Measurements from ENCODE around the gene DGKG. TPM values are rescaled to one million over a fixed set of nuclear protein-coding genes. Genes with fewer than 3 reads are reported as not detected.
A peak's percentile ranks its signal among the peaks of the same experiment; 100 is the strongest.

DGKG gene
- total RNA-seq, 1 donor from 2014 or later: 4.7 TPM

- Histone ChIP-seq H3K27ac (no peak overlapping the region), H3K36me3 (no peaks in the 10 kb centered on the region), H3K27me3 (no peaks in the 10 kb centered on the region), H3K9me3 (no peaks in the 10 kb centered on the region), H3K4me1 (no peaks in the 10 kb centered on the region), H3K4me3 (no peak overlapping the region)
- DNase-seq (no peak), ATAC-seq (no peak)
- TF ChIP-seq CTCF (IDR thresholded peaks at IDR 0.05): no peak
- intact Hi-C loops (cut with DNase I): no loop called here
Observed at GRCh38 chr3:186400026-186400425, 38.0 kb upstream of the DGKG start.

DNA sequence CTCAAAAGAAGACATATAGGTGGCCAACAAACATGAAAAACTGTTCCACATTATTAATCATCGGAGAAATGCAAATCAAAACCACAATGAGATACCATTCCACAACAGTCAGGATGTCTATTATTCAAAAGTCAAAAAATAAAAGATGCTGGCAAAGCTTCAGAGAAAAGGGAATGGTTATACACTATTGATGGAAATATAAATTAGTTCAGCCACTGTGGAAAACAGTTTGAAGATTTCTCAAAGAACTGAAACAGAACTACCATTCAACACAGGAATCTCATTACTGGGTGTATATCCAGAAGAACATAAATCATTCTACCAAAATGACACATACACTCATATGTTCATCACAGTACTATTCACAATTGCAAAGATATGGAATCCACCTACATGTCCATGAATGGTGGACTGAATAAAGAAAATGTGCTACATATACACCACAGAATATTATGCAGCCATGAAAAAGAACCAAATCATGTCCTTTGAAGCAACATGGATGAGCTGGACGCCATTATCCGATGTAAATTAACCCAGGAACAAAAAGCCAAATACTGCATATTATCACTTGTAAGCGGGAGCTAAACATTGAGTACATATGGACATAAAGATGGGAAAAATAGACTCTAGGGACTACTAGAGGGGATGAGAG lies 32.7 kb upstream of the DGKG start:
- ATAC-seq (no peak), DNase-seq (no peak)
- Histone ChIP-seq H3K9me3 (no peaks in the 10 kb centered on the region), H3K27ac (no peak overlapping the region), H3K36me3 (no peaks in the 10 kb centered on the region), H3K27me3 (no peaks in the 10 kb centered on the region), H3K4me1 (no peaks in the 10 kb centered on the region), H3K4me3 (no peak overlapping the region)
- intact Hi-C loops (cut with DNase I): no loop called here
- no peak for TF ChIP-seq CTCF (IDR thresholded peaks at IDR 0.05)

DNA sequence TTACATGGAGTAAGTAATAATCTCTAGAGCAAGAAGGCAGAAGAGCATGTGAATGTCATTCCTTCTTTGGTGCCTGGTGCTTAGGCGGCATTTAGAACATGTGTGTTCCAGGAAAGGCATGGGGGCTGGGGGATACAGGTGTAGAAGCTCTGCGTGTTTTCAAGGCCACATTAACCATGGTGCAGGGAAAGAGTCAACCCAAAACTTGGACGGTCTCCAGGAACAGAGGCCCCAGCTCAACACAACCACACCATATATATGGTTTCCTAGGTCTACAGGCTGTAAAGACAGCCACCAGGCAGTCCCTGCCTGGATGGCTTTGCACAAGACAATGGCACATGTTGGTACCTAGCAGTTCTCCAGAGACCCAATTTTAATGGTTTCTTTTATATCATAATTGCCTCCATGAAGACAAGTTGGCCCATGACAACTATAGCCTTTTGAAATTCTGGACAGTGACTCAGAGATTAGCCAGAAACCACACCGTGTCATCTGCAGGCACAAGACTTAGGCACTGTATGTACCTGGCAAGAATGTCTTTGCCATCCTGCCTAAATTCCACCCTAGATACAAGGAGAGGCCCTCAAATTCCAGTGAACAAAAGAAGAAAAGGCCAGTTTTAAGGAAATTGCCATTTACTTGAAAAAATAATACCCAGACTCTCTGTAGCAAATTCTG lies 25.0 kb upstream of the DGKG start:
- no peak for ATAC-seq
- intact Hi-C loops (cut with DNase I): no loop called here

GRCh38 chr3:186385856-186386602 lies 24.0 kb upstream of the DGKG start:
- intact Hi-C loops (cut with DNase I): no loop called here
- TF ChIP-seq CTCF (IDR thresholded peaks at IDR 0.05): no peak

More for the DNA sequence above, 25.0 kb upstream of the DGKG start:
- no peaks in the 10 kb centered on the region for H3K36me3 ChIP-seq
- no peak overlapping the region for H3K27ac ChIP-seq
- DNase-seq: no peak
- H3K9me3 ChIP-seq: no peaks in the 10 kb centered on the region
- H3K27me3 ChIP-seq: no peaks in the 10 kb centered on the region
- no peak for TF ChIP-seq CTCF (IDR thresholded peaks at IDR 0.05)
- no peak overlapping the region for H3K4me3 ChIP-seq
- peaks cover 4% of the 10 kb centered on the region for H3K4me1 ChIP-seq

DNA sequence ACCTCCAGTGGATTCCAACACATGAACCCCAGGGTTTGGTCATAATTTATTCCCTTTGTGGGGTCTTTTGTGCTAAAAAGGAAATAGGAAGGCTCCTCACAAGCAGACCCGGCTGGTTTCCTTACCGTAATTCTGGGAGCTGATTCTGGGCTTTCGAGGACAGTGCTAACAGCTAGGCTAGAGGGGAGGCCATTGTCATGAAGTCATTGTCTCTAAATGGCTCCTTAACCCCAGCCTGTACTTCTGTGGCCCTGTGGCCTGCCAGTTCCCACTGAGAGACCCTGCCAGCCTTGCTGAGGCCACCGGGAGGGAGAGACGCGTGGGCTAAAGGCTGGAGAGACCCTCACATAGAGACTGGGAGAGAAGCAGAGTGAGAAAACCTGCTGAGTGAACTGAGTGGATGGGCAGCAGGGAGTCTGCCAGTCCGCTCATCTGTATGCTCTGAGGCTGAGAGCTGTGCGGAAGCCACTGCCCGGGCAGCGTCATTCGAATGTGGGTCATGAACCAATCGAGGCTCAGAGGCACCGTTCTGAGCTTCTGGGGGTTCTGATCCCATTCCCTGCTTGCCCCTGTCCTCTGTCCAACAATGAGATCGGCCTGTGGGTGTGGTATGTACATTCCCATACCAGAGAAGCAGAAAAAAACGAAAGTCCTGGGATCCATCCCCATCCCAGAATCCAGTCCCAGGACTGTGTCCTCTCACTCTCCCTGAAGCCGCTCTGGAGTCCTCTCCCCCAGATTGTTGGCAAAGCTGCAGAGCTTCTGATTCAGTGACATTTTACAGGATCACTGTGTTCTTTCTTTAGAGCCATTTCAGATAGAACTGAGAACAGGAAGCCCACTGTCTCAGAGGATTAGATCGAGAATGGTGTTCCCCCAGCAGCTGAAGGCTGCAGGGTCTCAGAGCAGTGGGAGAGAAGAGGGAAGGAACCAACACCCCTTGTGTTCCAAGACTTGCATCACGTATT lies 21.3 kb upstream of the DGKG start:
- intact Hi-C loops (cut with DNase I): no loop called here
- H3K36me3 ChIP-seq: no peaks in the 10 kb centered on the region

More at GRCh38 chr3:186385856-186386602, 24.0 kb upstream of the DGKG start:
- H3K36me3 ChIP-seq: no peaks in the 10 kb centered on the region
- no peak overlapping the region for H3K27ac ChIP-seq
- H3K9me3 ChIP-seq: no peaks in the 10 kb centered on the region
- DNase-seq (no peak), ATAC-seq (no peak)
- peaks cover 4% of the 10 kb centered on the region for H3K4me1 ChIP-seq
- no peak overlapping the region for H3K4me3 ChIP-seq
- no peaks in the 10 kb centered on the region for H3K27me3 ChIP-seq

More for the DNA sequence above, 21.3 kb upstream of the DGKG start:
- peak; percentile 12 for ATAC-seq
- DNase-seq: no peak
- Histone ChIP-seq H3K27me3 (no peaks in the 10 kb centered on the region), H3K27ac (no peak overlapping the region), H3K4me1 (peaks cover 4% of the 10 kb centered on the region), H3K9me3 (no peaks in the 10 kb centered on the region), H3K4me3 (no peak overlapping the region)
- no peak for TF ChIP-seq CTCF (IDR thresholded peaks at IDR 0.05)
